Nephron (organoid): ENCODE data around the gene TULP4.

Source experiments
- H3K27ac Mint-ChIP-seq, 3 experiments: 2 replicates each; pipeline ENCODE4 v1.8.0; 2020; ENCODE audit warnings: mixed read lengths in 3 of 3, mild to moderate bottlenecking in 2 of 3, moderate library complexity in 1 of 3
- H3K27me3 Mint-ChIP-seq: 2 replicates; pipeline ENCODE4 v1.8.0; 2021; ENCODE audit warnings: low read depth, mild to moderate bottlenecking, moderate library complexity, mixed read lengths
- H3K36me3 Mint-ChIP-seq: 2 replicates; pipeline ENCODE4 v1.8.0; 2020; ENCODE audit warnings: low read depth, mixed read lengths
- H3K4me1 Mint-ChIP-seq: 2 replicates; pipeline ENCODE4 v1.8.0; 2020; ENCODE audit warnings: mixed read lengths
- H3K4me3 Mint-ChIP-seq, 3 experiments: 2 replicates each; pipeline ENCODE4 v1.8.0; 2020; ENCODE audit warnings: mild to moderate bottlenecking in 3 of 3, mixed read lengths in 3 of 3, moderate library complexity in 2 of 3
- H3K9me3 Mint-ChIP-seq: 2 replicates; pipeline ENCODE4 v1.8.0; 2020; ENCODE audit warnings: mixed read lengths
- TF ChIP-seq, protein P1 (sequence below), 3 experiments: fragments of 200-600 bp; sonication (generic); IDR thresholded peaks; one replicate each; pipeline ENCODE4 v1.5.0; 2021; ENCODE audit warnings: antibody characterized with exemption in 3 of 3; ENCODE audit not compliant: unreplicated experiment in 3 of 3

Gene TULP4

DNA sequence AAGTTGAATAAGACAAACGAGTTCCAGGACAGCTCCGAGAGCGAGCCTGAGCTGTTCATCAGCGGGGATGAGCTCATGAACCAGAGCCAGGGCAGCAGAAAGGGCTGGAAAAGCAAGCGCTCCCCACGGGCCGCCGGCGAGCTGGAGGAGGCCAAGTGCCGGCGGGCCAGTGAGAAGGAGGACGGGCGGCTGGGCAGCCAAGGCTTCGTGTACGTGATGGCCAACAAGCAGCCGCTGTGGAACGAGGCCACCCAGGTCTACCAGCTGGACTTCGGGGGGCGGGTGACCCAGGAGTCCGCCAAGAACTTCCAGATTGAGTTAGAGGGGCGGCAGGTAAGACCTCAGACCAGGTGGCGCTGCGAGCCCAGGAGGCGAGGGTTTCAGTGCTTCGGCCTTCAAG lies 191.6 kb downstream of the TULP4 start:
- TF ChIP-seq, protein P1, sequence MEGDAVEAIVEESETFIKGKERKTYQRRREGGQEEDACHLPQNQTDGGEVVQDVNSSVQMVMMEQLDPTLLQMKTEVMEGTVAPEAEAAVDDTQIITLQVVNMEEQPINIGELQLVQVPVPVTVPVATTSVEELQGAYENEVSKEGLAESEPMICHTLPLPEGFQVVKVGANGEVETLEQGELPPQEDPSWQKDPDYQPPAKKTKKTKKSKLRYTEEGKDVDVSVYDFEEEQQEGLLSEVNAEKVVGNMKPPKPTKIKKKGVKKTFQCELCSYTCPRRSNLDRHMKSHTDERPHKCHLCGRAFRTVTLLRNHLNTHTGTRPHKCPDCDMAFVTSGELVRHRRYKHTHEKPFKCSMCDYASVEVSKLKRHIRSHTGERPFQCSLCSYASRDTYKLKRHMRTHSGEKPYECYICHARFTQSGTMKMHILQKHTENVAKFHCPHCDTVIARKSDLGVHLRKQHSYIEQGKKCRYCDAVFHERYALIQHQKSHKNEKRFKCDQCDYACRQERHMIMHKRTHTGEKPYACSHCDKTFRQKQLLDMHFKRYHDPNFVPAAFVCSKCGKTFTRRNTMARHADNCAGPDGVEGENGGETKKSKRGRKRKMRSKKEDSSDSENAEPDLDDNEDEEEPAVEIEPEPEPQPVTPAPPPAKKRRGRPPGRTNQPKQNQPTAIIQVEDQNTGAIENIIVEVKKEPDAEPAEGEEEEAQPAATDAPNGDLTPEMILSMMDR (IDR thresholded peaks at IDR 0.05; ENCODE audit: unreplicated experiment in 3 of 3) = no peak
- Mint-ChIP-seq H3K4me1 (peaks cover 19% of the 10 kb centered on the region), H3K27me3 (no peaks in the 10 kb centered on the region), H3K9me3 (no peaks in the 10 kb centered on the region), H3K36me3 (peaks cover 73% of the 10 kb centered on the region), H3K4me3 (no peak overlapping the region), H3K27ac (no peak overlapping the region)

DNA sequence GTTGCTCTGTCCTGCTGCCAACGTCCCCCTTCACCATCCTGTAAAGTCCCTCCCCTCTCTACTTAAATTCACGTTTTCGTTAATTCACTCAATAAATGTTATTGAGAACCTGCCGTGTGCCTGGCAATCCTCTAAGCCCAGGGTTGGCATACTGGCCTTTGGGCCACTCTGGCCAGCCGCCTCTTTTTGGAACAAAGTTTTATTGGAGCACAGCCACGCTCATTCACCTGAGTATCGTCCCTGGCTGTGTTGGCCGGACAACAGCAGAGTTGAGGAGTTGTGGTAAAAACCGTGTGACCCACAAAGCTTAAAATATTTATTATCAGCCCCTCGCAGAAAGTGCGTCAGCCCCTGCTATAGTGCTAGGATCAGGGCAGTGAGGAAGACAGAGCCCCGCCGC lies 192.9 kb downstream of the TULP4 start:
- TF ChIP-seq, protein P1 (IDR thresholded peaks at IDR 0.05; ENCODE audit: unreplicated experiment in 3 of 3) = no peak
- no peak overlapping the region for H3K4me3 Mint-ChIP-seq
- H3K27ac Mint-ChIP-seq = no peak overlapping the region
- no peaks in the 10 kb centered on the region for H3K27me3 Mint-ChIP-seq
- no peaks in the 10 kb centered on the region for H3K9me3 Mint-ChIP-seq
- peaks cover 61% of the 10 kb centered on the region for H3K36me3 Mint-ChIP-seq
- peaks cover 8% of the 10 kb centered on the region for H3K4me1 Mint-ChIP-seq

DNA sequence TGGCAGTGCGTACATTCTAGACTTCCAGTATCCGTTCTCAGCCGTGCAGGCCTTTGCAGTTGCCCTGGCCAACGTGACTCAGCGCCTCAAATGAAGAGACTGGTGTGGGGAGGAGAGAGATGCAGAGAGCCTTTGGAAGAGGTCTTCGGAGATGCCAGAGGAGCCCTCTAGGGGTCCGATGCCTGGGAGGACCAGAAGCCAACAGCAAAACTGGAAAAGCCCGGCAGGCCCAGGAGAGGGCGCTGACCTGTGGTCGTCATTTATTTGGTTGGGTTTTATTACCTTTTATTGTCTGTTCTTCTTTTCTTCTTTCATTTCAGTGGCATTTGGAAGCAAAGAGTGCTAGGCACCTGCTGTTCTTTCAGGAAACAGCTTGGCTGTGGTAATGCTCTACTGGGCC lies 194.3 kb downstream of the TULP4 start:
- Mint-ChIP-seq H3K27me3 (no peaks in the 10 kb centered on the region), H3K27ac (no peak overlapping the region), H3K4me1 (no peaks in the 10 kb centered on the region), H3K4me3 (no peak overlapping the region), H3K36me3 (peaks cover 60% of the 10 kb centered on the region), H3K9me3 (no peaks in the 10 kb centered on the region)
- TF ChIP-seq, protein P1 (IDR thresholded peaks at IDR 0.05; ENCODE audit: unreplicated experiment in 3 of 3) = peak in 2 of 3 experiments; percentile 23 to 37

DNA sequence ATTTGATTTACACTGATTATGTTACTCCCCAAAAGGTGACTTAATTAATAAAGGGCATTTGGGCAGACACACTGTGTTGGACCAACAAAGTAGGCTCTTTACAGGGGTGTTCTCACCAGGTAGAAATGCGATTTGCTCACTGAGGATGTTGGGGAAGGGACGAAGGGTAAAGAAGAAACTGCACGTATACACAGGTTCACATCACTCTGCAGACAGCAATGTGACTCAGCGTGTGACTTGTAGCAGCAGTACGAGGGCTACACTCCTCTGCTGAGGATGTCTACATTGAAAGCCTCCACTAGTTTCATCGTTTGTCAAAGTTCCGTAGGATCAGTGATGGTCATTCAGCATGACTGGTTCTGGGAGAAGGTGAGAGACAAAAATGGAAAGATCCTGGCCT lies 194.9 kb downstream of the TULP4 start:
- H3K36me3 Mint-ChIP-seq = peaks cover 61% of the 10 kb centered on the region
- H3K4me1 Mint-ChIP-seq = no peaks in the 10 kb centered on the region
- no peak overlapping the region for H3K4me3 Mint-ChIP-seq
- H3K9me3 Mint-ChIP-seq = no peaks in the 10 kb centered on the region
- H3K27me3 Mint-ChIP-seq = no peaks in the 10 kb centered on the region
- TF ChIP-seq, protein P1 (IDR thresholded peaks at IDR 0.05; ENCODE audit: unreplicated experiment in 3 of 3) = no peak
- H3K27ac Mint-ChIP-seq = no peak overlapping the region

DNA sequence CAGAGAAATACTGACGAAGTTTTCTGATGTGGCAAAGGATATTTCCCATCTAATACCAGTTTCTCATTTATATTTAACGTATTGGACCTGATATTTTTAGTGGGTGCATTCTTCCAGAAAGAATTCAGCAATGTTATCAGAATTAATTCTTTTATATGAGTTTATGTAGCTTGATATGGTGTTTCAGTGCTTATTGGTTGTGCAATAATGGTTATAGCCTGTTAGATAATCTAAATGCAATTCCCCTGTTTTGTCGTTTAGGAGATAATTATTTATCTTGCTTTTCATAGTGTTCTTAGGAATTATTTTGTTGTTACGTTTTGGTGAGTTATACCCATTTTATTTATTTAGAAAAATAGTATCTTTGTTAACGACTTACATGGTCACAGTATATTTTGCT lies 196.2 kb downstream of the TULP4 start:
- no peaks in the 10 kb centered on the region for H3K9me3 Mint-ChIP-seq
- no peaks in the 10 kb centered on the region for H3K27me3 Mint-ChIP-seq
- H3K36me3 Mint-ChIP-seq = peaks cover 54% of the 10 kb centered on the region
- H3K4me3 Mint-ChIP-seq = no peak overlapping the region
- no peaks in the 10 kb centered on the region for H3K4me1 Mint-ChIP-seq
- TF ChIP-seq, protein P1 (IDR thresholded peaks at IDR 0.05; ENCODE audit: unreplicated experiment in 3 of 3) = no peak
- H3K27ac Mint-ChIP-seq = no peak overlapping the region

DNA sequence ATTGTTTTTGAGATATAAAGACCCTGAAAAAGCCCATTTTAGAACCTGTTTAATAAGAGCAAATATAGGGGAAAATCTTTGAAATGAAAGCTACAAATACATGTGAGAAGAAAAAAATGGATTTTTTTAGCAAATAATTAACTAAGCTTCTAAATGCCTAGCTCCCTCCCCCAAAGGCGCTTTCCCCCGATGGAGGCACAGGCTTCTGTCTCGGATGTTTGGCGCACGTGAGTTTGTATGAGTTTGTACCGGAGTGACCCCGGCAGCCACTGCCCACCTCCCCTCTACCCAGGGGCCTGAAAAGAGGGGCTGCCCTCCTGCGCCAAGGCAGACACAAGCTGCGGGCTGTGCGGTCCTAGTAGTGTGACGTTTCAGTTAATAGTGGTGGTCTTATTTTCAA lies 197.2 kb downstream of the TULP4 start:
- H3K27me3 Mint-ChIP-seq = no peaks in the 10 kb centered on the region
- no peaks in the 10 kb centered on the region for H3K4me1 Mint-ChIP-seq
- TF ChIP-seq, protein P1 (IDR thresholded peaks at IDR 0.05; ENCODE audit: unreplicated experiment in 3 of 3) = no peak
- no peak overlapping the region for H3K4me3 Mint-ChIP-seq
- H3K9me3 Mint-ChIP-seq = no peaks in the 10 kb centered on the region
- no peak overlapping the region for H3K27ac Mint-ChIP-seq
- peaks cover 60% of the 10 kb centered on the region for H3K36me3 Mint-ChIP-seq
